NK-92 (cell line): Measurements from ENCODE around the gene DLK1.

Experiments
- DNase-seq: peaks from one replicate; lab custom pipeline; 2025; ENCODE audit not compliant: unreplicated experiment; lab: John Stamatoyannopoulos, UW

Gene DLK1

DNA sequence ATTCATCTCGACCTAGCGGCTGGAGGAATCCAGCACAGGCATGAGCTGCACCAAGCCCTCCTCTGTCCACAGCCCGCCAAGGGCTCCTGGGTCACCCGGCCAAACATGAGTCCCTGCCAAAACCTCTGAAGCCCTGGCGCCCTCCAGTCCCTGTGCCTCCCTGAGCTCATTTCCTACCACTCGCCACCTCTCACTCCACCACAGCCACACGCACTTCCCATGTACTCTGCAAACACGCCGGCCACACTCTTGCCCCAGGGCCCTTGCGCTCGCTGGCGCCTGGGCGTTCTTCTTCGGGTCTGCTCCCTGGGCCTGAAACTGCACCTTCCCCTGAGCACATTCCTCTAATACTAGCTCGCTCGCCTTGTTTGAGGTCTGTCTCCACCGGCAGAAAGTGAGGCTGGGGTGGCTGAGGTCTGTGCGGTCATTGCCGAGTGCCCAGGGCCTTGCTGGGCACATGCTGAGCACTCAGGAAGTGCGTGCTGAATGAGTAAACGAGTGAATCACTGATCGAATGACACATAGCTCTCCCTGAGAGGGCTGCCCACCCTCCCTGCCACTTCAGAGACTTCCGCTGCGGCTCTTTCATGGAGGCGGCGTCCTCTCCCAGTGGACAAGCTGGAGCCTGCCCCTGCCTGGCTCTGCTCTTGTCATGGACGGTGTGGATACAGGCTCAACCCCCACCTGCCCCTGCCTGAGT, 33.7 kb upstream of the DLK1 start:
- DNase-seq: no peak

DNA sequence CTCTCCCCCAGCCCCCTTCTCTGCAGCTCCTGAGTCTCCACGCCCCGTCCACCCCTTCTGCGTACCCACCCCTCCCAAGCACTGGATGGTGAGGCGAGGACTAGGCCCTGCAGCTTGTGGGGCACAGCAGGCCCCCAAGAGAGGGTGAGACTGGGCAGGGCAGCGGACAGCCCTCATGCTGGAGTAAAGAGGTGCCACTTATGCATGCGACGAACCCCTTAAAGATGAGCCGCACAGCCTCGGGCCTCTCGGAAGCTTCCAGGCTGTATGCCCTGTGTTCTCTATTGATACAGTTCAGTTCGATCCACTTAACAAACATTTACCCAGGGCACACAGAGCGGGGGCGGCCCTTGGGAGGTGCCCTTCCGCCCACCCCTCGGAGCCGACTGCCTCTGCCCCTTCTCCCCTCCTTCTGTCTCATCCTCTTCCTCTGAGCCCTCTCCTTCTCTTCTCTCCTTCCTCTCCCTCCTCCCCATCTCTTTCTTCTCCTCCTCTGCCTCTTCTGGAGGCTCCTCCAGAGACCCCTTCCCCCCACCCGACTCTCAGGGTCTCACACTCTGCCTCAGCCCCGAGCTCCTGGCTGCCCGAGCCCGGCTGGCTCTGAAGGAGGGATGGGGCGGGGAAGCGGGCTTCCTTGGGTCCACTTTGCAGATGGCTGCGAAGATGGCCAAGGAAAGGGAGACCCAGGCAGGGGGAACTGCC, 32.7 kb upstream of the DLK1 start:
- no peak for DNase-seq

DNA sequence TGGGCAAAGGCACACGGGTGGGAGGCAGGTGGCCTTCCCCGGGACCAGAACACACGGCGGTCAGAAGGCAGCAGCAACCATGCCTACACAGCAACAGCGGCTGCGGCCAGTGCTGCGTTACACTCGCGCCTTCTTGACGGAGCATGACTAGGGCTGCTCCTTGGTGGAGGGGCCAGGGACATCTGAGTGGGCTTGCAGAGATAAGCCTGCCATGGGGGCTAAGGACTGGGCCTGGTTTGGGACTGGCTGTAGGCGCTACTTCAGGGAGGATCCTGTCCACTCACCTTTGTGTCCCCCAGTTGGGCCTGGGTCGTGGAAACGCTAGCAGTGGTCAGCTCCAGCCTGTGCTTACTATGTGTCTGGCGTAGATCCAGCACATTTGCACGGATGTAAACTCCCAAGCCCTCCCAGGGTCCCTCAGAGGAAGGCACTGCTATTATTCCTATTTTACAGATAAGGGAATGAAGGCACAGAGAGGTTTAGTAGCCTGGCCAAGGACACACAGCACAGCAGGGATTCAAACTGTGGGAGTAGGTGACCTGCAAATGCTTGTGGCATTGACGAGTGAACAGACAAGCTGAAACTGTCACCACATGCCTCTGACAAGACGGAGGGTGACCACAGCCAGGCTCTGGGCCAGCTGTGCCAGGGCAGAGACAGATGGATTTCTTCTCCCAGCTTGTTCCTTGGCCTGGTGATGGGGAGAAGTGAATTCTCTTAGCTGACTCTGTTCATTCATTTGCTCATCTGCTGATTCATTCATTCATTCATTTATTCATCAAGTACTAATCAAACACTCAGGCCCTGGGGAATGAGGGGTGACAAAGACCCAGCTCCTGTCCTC, 31.9 kb upstream of the DLK1 start:
- DNase-seq: no peak

DNA sequence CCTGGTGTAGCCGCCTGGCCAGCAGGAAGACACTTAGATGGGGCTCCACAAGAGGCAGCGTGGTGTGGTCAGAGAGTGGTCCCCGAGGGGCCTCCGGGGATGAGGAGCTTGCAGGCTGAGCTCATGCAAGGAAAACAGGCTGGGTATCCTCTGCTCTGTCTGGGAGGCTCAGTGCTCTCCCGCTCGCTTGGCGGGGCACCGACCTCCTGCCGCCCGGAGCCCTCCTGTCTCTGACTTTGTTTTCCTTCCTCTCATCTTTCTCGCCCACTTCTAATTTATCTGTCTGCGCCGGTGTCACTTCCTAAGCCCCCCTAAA, 31.3 kb upstream of the DLK1 start:
- no peak for DNase-seq

DNA sequence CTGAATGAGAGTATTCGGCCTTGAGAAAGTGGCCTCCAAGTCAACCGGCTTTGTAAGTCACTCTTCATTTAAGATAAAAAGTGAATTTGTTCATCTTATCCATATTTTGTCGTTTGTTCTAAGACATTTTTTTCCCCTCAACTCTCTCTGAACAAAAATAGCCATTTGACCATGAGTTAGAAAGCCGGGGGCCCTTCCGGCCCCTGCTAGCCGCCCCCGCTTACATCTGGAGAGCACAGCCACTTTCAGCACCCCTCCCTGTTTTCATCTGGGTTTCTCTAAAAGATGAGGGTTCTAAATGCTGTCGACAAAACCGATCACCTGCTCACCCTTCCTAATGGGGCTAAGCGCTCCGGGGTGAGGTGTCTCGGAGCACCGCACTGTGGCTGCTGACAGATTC, 30.7 kb upstream of the DLK1 start:
- DNase-seq: no peak

DNA sequence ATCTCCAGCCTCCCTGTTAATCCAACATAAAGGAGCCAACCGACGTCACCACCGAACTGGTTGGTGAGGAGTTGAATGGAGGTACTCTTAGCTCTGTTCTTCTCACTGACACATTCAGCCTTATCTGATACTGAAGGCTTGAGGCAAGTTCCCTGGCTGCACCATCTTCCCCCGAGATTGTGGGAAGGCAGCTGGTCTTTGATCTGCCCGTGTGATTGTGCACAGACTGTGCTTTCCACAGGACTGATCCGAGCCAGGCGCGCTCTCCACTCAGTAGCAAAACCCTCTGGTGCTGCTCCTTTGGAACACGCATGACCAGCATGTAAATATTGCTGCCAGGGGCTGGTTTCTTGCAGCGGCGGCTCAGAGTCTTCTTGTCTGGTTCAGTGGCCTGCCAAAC, 30.1 kb upstream of the DLK1 start:
- no peak for DNase-seq

DNA sequence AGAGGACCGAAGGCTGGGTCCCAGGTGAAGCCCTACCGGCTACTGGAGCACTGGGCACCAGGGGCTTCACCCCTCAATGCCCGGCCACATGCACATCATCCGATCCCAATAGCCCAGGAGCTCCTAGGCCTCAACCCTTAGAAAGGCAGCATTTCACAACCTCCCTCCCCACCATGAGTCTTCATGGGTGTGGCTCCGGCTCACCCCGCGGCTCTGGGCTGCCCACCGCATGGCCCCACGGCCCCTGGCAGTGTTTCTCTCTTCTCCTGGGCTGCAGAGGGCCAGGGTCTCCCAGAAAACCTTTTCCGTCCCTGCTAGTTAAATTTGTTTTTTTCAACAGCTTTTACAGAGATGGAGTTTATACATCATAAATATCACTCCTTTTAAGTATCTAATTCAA, 28.6 kb upstream of the DLK1 start:
- no peak for DNase-seq

DNA sequence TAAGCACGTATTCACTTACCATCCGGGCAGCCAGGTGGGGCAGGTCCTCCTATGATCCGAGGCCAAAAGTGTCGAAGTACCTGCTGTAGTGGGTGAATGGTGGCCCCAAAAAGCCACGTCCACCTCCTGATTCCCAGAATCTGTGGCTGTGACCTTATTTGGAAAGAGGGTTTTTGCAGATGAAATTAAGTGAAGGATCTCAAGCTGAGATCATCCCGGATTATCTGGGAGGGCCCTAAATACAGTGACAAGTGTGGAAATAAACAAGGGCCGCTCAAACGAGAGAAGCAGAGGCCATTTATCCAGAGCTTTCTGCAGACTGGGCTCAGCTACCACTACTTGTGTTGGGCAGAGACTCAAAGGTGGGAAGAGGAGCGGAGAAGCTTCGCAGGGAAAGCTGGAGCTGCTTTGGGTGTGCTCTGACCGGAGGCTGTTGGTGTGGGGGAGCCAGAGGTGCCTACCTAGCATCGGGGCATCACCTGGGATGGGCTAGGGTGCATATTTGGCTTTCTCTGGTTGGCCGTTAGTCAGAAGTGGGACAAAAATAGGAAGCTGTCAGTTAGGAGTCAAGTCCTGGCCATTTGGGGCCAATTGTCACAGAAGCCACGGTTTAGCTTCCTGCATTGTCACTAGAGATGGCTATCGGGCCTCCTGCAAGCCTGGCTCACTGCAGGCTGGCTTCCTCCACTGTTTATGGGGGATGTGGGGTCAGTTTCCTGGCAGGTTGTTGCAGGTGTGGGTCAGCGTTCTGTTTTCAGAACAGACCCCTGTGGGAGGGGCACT, 27.8 kb upstream of the DLK1 start:
- no peak for DNase-seq

DNA sequence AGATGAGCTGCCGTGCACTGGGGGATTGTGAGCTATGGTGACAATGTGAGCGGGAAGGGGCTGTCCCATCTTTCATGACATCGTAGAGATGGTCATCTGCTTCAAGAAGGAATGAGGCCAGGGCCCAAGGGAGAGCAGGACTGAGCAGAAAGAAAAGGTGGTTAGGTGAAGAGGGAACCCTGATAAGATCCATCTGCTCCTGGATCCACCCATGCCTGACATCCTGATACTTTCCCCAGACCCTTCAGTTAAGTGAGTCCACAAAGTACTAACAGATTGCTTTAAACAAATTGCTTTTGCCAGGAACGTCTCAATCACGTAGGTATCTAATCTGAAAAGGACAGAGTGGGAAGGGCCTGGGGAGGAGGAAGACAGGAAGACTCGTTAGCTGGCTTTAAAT, 25.4 kb upstream of the DLK1 start:
- no peak for DNase-seq

DNA sequence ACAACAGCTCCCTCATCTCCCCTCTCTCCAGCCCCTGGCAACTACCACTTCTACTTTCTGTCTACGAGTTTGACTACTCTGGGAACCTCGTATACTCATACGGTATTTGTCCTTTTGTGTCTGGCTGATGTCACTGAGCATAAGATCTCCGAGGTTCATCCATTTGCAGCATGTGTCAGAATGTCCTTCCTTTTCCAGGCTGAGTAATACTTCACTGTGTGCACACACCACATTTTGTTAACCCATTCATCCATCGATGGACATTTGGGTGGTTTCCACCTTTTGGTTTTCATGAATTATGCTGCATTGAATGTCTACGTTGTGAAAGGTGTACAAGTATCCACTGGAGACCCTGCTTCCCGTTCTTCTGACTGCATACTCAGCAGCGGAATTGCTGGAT, 24.1 kb upstream of the DLK1 start:
- no peak for DNase-seq

DNA sequence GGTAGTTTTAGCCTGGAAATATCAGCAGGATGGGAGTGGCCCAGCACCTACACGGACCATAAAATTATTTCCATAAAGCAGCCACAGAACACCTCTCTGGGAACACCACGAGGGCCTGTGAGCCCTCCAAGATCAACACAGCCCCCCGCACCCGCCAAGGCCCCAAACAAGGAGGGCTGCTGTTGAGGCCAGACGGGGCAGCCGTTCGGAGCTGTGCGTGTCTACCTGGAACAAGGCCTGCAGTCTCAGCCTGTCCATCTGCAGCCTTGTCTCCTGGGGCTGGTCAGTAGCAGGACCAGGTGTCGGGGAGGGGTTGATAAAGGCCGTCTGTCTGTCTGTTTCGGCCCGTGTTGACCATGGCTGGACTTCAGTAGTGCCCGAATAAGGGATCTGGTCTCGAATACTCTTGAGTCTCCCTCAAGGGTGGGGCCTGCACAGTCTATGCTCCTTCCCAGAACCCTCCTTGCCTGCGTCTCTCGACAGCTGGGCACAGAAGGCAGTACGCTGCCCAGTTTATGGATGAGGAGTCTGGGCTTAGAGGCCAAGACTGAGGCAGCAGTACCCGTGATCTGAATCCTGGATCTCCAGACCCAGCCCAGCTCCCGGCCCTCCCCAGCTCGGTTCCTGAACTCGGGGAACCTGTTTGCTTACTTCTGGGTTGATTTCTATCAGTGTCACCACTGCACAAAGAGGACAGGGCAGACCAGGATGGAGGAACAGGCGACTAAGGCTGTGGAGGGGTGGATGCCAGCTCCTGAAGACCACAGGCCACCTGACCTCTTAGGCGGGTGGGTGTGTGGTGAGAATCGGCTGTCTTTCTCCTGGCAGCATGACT, 23.1 kb upstream of the DLK1 start:
- DNase-seq: no peak

DNA sequence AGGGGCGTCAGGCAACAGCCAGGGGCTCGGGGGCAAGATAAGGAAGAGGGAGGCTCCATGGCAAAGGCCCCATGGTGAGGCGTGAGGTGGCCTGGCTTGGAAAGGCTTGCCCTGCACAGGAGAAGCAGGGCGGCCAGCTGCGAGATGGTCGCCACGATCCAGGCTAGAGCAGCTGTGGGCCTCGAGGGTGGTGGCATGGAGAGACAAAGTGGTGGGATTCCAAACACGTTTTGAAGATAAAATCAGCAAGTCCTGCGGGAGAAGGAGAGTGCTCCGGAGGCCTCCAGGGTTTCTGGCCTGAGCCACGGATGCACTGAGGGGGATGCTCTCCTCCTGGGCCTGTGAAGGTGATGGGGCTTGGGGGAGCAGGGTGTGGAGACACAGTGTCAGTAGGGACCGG, 20.5 kb upstream of the DLK1 start:
- no peak for DNase-seq

DNA sequence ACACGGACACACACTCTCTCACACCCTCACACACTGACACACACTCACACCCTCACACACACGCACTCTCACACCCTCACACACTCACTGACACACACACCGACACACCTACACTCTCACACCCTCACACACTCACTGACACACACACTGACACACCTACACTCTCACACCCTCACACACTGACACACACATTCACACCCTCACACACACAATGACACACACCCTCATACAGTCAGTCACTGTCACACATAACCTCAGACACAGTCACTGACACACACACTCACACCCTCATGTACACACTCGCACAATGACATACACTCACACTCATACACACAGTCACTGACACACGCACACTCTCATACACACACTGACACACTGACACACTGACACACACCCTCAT, 19.8 kb upstream of the DLK1 start:
- DNase-seq: no peak

DNA sequence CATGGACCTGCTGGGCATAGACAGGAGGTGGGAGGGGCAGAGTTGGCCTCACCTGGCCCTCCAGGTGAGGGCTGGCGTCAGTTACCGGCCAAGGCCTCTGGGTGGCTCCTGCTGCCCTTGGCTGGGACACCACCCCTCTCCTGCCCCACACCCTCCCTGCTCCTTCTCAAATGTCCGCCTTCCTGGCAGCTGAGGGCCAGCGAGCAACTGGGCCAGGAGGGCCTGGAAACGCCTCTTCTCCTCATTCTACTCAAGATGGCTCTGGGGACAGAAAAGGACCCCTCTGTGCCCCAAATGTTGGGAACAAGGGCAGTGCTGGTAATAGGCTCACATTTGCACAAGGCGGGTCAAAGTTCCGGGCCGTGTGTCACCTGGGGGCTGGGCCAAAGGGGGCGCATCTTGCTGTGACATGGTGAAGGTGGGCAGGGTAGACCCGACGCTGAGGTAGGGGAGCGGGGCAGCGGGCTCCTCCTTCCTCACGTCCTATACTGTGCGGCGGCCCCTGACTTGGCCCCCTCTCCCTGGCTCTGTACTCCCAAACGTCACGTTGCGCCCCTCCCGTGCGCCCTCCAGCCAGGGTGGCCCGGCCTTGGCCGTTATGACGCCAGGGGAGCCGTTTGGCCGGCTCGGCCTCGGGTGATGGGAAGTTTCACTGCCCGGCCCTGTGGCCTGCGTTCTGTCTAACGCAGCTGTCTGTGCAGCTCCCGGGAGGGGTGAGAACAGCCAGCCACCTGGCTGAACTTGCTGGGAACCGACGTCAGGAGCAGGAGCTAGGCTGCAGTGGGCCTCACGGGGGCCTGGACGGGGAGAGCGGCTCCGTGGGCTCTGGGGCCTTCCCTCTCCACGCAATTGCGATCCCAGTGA, 18.0 kb upstream of the DLK1 start:
- DNase-seq: no peak

DNA sequence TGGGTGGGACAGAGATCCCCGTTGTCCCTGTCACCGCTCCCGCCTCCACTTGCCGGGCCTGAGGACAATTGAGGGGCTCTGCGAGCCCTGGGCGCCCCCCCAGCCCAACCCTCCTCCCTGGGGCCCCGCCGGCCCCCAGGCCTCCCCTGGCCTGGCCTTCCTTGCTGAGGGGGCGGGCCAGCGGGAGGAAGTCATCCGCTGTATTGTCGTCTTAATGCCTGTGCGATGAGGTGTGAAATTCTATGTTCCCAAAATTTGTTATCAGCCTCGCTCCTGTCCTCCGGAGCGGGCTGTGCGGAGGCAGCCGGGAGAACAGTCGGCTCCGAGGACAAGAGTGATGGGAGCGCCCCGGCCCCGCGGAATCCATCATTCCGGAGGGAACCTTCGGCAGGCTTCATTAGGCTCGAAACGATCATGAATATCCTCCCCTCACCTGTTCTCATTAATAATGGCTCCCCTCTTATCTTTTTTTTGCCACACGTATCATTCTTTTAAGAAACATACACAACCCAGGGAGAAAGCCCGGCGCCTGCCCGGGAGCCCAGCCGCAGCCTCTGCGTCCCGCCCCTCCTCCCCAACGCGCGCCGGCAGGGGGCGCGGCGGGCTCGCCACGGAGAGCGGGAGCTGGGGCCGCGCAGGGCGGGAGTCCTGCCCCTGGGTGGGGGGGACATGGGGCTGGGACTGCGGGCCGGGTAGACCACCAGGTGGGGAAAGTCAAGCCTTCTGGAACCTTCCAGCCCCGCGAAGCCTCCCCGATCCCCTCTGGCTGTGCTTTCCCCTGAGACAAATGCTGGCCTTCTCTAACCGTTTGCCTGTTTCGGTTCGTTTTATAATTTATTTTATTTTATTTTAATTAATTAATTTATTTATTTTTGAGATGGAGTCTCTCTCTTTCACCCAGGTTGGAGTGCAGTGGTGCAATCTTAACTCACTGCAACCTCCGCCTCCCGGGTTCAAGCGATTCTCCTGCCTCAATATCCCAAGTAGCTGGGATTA, 17.1 kb upstream of the DLK1 start:
- no peak for DNase-seq

DNA sequence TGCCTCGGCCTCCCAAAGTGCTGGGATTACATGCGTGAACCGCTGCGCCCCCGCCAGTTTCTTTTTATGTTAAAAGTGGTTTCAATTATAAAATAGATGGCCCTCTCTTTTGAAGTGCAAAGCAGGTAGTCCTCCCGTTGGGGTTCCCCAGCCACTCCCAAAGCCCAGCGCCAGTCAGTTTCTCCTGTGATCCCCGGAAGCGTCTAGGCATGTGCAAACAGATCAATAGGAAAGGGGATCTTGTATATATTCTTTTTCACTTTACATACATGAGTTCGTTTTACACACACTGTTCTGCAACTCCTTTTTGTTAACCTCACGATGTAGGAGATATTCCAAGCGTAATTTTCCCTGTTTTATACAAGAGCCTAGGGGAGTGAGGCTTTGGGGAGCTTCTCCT, 16.3 kb upstream of the DLK1 start:
- no peak for DNase-seq

DNA sequence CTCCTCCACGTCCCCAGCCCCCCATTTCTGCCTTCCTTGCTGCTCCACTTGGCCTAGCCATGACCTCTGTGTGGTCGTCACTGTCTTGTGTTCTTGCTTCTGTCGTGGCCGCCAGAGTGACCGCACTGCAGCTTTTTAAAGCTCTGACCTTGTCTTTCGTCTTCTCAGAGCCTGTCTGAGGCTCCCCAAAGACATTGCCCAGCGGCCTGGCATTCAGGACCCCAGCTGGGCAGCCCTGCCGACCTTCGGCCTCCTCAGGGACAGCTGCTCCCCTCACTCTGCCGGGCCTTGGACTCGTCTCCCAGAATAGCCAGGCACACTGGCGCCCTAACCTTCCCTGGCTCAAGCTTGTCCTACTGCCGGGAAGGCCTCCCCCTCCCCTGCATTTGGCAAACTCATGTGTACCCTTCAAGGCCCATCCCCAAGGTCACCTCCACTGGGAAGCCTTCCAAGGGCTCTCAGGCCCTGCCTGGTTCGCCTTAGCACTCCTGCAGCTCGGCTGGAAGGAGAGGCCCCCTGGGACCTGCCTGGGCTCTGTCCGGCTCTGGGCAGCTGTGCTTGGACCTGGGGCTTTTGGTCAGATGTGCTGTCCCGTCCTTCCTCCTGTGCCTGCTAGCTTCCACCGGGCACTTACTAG, 15.7 kb upstream of the DLK1 start:
- DNase-seq: no peak

DNA sequence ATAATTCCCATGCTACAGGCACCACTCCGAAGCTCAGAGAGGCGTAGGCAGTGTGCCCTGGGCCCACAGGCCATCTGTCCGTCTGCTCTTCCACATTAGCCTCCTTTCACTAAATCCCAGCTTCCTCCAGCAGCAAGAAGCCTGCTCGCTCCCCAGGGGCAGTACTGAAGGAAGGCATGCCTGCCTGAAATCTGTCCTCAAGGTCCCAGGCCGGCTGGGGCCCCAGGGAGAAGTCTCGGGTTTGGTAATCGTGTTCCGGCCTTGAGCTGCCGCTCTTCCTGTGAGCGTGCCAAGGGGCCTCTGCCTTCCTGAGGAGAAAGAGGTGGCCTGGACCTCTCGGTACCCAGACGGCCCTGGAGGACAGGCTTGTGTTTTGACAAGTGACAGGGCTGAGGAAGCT, 15.2 kb upstream of the DLK1 start:
- no peak for DNase-seq
